Measurements from ENCODE around the gene NOB1. TPM values are rescaled to one million over a fixed set of nuclear protein-coding genes. Genes with fewer than 3 reads are reported as not detected.

NOB1 gene
- total and polyA plus RNA-seq, 2 donors (not counting 1 experiment from before 2014, with no cell fraction given), result 42.3 to 44.9 TPM

- H3K79me2 ChIP-seq (ENCODE audit: control insufficient read depth, insufficient read depth, low read length), result peaks cover 79% of the 10 kb centered on the region
- ChIA-PET CTCF (no interaction called here), POLR2A (no interaction called here)
- H3K27ac ChIP-seq (ENCODE audit: low read length in 2 of 2), result no peak overlapping the region
- DNase-seq (no peak), ATAC-seq (ENCODE audit: low read depth) (no peak)
- peaks cover 27 to 35% of the 10 kb centered on the region in 2 donors for H3K4me1 ChIP-seq (ENCODE audit: control insufficient read depth in 2 of 2, insufficient read depth in 2 of 2, low read length in 2 of 2)
- intact Hi-C loops (cut with micrococcal nuclease), result no loop called here
- H3K27me3 ChIP-seq (replicated peaks in 1 of 4; ENCODE audit: control extremely low read depth in 1 of 4, control insufficient read depth in 3 of 4, insufficient read depth in 4 of 4, low read length in 3 of 4), result no peaks in the 10 kb centered on the region
- Mint-ChIP-seq H3K27me3 (no peaks in the 10 kb centered on the region), H3K4me1 (peaks cover 41% of the 10 kb centered on the region), H3K27ac (no peak overlapping the region), H3K4me3 (no peak overlapping the region), H3K9me3 (ENCODE audit: insufficient read depth) (peaks cover 9% of the 10 kb centered on the region)
- H3K36me3 ChIP-seq (replicated peaks in 1 of 2; ENCODE audit: control extremely low read depth in 1 of 2, control insufficient read depth in 1 of 2, extremely low read depth in 1 of 2, insufficient read depth in 2 of 2, low read length in 1 of 2), result peaks cover 4 to 25% of the 10 kb centered on the region in 2 experiments
- no peak overlapping the region for H2AFZ ChIP-seq (ENCODE audit: insufficient read depth, low read depth, low read length, poor library complexity, severe bottlenecking)
- TF ChIP-seq, protein P1, sequence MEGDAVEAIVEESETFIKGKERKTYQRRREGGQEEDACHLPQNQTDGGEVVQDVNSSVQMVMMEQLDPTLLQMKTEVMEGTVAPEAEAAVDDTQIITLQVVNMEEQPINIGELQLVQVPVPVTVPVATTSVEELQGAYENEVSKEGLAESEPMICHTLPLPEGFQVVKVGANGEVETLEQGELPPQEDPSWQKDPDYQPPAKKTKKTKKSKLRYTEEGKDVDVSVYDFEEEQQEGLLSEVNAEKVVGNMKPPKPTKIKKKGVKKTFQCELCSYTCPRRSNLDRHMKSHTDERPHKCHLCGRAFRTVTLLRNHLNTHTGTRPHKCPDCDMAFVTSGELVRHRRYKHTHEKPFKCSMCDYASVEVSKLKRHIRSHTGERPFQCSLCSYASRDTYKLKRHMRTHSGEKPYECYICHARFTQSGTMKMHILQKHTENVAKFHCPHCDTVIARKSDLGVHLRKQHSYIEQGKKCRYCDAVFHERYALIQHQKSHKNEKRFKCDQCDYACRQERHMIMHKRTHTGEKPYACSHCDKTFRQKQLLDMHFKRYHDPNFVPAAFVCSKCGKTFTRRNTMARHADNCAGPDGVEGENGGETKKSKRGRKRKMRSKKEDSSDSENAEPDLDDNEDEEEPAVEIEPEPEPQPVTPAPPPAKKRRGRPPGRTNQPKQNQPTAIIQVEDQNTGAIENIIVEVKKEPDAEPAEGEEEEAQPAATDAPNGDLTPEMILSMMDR (IDR thresholded peaks at IDR 0.05), result no peak
- no peak for TF ChIP-seq EZH2 (IDR thresholded peaks at IDR 0.05; ENCODE audit: borderline replicate concordance, insufficient read depth, low read depth, low read length, poor library complexity, severe bottlenecking)
- H3K9me3 ChIP-seq (ENCODE audit: control extremely low read depth in 1 of 3, control insufficient read depth in 2 of 3, insufficient read depth in 1 of 3, low read length in 2 of 3), result peaks cover 3 to 17% (median 14%) of the 10 kb centered on the region in 3 donors
- peaks cover 27% of the 10 kb centered on the region for H4K20me1 ChIP-seq (ENCODE audit: control insufficient read depth, insufficient read depth, low read length, poor library complexity, severe bottlenecking)
- no peak overlapping the region for H3K4me2 ChIP-seq (replicated peaks; ENCODE audit: low read depth, low read length, poor library complexity, severe bottlenecking)
- H3K4me3 ChIP-seq (ENCODE audit: control extremely low read depth in 1 of 5, extremely low read depth in 1 of 5, insufficient read depth in 1 of 5, low read depth in 2 of 5, low read length in 4 of 5), result no peak overlapping the region
- no peak overlapping the region for H3K9ac ChIP-seq (ENCODE audit: low read length)
Measured at GRCh38 chr16:69775563-69775962, 20.8 kb upstream of the NOB1 start.

GRCh38 chr16:69773260-69773947 lies 18.7 kb upstream of the NOB1 start:
- intact Hi-C loops (cut with micrococcal nuclease), result no loop called here
- H4K20me1 ChIP-seq (ENCODE audit: control insufficient read depth, insufficient read depth, low read length, poor library complexity, severe bottlenecking), result peaks cover 32% of the 10 kb centered on the region
- peak overlapping the region; percentile 41 for H3K4me2 ChIP-seq (replicated peaks; ENCODE audit: low read depth, low read length, poor library complexity, severe bottlenecking)
- peaks cover 27 to 39% of the 10 kb centered on the region in 2 donors for H3K4me1 ChIP-seq (ENCODE audit: control insufficient read depth in 2 of 2, insufficient read depth in 2 of 2, low read length in 2 of 2)
- H3K27me3 ChIP-seq (replicated peaks in 1 of 4; ENCODE audit: control extremely low read depth in 1 of 4, control insufficient read depth in 3 of 4, insufficient read depth in 4 of 4, low read length in 3 of 4), result no peaks in the 10 kb centered on the region
- H3K27ac Mint-ChIP-seq, result no peak overlapping the region
- H3K9me3 Mint-ChIP-seq (ENCODE audit: insufficient read depth), result peaks cover 9% of the 10 kb centered on the region
- WGBS (ENCODE audit: insufficient coverage), result no CpG with 5 or more reads among the region's 6 CpGs
- TF ChIP-seq, protein P1 (IDR thresholded peaks at IDR 0.05), result no peak
- TF ChIP-seq EZH2 (IDR thresholded peaks at IDR 0.05; ENCODE audit: borderline replicate concordance, insufficient read depth, low read depth, low read length, poor library complexity, severe bottlenecking), result no peak
- ChIA-PET CTCF (interaction anchor here (0.7 to 1.3 kb wide), 2 partner anchors 19 to 26 kb away, joined by 3 read pairs; partner anchors contain the start of gene NOB1), POLR2A (interaction anchor here (1.9 kb wide), 1 partner anchor 10 kb away, joined by 4 read pairs; no protein-coding TSS in a partner anchor)
- peaks cover 3 to 17% (median 14%) of the 10 kb centered on the region in 3 donors for H3K9me3 ChIP-seq (ENCODE audit: control extremely low read depth in 1 of 3, control insufficient read depth in 2 of 3, insufficient read depth in 1 of 3, low read length in 2 of 3)
- H3K9ac ChIP-seq (ENCODE audit: low read length), result peak overlapping the region; percentile 6
- H3K27ac ChIP-seq (ENCODE audit: low read length in 2 of 2), result no peak overlapping the region
- ATAC-seq (ENCODE audit: low read depth) (peak; percentile 28), DNase-seq (no peak)
- H3K36me3 ChIP-seq (replicated peaks in 1 of 2; ENCODE audit: control extremely low read depth in 1 of 2, control insufficient read depth in 1 of 2, extremely low read depth in 1 of 2, insufficient read depth in 2 of 2, low read length in 1 of 2), result peaks cover 4 to 21% of the 10 kb centered on the region in 2 experiments
- H3K4me3 Mint-ChIP-seq, result peak overlapping the region; percentile 5
- H3K27me3 Mint-ChIP-seq, result no peaks in the 10 kb centered on the region
- H3K4me3 ChIP-seq (ENCODE audit: control extremely low read depth in 1 of 5, extremely low read depth in 1 of 5, insufficient read depth in 1 of 5, low read depth in 2 of 5, low read length in 4 of 5), result no peak overlapping the region
- H3K4me1 Mint-ChIP-seq, result peaks cover 54% of the 10 kb centered on the region
- no peak overlapping the region for H2AFZ ChIP-seq (ENCODE audit: insufficient read depth, low read depth, low read length, poor library complexity, severe bottlenecking)
- H3K79me2 ChIP-seq (ENCODE audit: control insufficient read depth, insufficient read depth, low read length), result peaks cover 88% of the 10 kb centered on the region

Data from B cell (primary cell).